ENCODE results near the gene TCF7L2. TPM values are rescaled to one million over a fixed set of nuclear protein-coding genes. Genes with fewer than 3 reads are reported as not detected.
A peak's percentile ranks its signal among the peaks of the same experiment; 100 is the strongest.

The TCF7L2 gene
- total RNA-seq, 1 donor from 2014 or later, result 45.0 TPM

DNA sequence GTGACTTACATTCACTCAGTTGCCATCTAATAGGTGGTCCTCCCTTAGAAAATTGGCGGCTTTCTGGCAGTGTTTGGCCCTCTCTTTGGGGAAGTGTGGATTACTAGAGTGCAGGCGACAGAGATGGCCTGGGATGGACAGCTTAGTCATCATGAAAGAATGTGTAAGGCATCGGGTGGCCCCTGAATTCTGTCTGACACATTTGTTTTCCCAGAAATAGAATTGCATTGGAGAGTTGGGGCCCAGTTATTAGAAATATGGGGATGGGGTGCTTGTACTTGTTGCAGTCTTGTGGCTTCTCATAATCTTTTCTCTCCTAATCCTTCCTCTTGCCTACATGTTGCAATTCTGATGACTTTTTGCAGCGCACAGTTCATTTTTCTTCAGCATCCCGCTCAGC is 13.8 kb downstream of the TCF7L2 start:
- DNase-seq (ENCODE audit: low spot score), result no peak

DNA sequence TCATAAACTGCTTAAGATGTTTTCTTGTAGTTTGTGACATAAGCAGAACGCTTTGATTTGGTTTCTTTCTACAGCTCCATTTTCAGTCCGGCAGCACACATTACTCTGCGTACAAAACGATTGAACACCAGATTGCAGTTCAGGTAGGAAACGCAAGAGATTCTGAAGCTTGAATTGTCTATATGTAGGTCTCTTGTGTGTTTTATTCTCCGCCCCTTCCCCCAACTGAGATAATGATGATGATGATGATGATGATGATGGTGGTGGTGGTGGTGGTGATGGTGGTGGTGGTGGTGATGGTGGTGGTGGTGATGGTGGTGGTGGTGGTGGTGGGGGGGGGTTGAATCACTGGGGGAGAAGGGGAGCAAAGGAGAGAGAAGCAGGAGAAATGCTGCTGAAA is 14.4 kb downstream of the TCF7L2 start:
- DNase-seq (ENCODE audit: low spot score), result no peak

DNA sequence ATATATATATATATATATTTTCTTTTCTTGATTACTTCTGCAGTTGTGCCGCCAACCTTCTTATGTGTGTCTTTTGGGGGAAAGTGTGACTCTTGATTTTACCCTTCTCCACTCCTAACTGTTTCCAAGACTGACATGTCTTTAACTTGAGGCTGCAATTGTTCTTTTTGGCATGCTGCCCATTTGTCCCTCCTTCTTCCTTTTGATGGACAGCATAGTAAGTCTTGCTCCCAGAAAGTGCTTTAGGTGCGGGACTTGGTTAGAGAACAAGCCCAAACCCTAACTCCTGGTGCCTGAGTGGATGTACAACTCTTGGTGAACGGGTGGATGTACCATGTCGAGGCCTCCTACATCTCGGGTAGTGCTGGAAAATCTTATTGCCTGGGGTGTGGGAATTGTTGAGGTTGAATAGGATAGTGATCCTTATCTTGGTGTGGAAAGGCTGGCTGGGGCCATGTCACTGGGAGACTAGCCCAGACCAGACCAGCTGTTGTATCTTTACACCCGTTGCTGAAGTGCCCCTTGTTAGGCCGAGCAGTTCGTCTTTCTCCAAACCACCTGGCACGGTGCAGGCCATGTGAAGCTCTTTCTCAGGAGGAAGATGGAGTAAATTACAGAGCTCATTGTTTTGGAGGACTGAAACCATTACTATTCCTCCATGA is 16.3 kb downstream of the TCF7L2 start:
- DNase-seq (ENCODE audit: low spot score), result no peak

DNA sequence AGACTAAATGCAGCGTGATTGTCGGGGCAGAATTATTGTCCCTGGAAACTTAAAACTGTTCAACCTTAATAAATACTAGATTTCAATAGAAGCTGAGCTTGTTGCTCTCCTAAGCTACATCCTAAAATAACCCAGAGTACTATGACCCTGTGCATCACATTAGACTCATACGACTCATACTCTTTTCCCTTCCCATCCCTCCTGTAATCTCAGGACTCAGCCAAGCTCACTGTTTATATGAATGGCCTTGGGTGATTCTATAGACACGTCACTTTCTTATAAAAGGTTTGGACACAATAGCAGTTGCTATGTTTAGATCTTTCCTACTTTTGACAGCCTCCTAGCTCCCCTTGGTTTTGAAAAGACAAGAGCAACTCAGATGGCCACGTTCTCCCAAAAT is 17.2 kb downstream of the TCF7L2 start:
- DNase-seq (ENCODE audit: low spot score), result no peak

DNA sequence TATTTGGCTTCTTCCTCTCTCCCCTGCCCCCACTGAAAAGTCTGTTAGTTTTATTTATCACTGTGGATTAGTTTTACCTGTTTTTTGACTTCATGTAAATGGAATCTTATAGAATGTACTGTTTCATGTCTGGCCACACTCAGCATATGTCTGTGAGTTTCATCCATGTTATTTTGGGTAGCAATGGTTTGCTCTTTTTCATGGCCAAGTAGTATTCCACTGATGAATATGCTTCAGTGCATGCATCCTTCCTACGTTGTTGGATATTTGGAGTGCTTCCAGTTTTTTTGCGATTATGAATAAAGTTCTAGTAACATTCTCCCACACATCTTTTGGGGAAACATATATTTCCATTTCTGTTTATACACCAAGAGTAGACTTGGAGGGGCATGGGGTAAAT is 19.1 kb downstream of the TCF7L2 start:
- DNase-seq (ENCODE audit: low spot score), result no peak

DNA sequence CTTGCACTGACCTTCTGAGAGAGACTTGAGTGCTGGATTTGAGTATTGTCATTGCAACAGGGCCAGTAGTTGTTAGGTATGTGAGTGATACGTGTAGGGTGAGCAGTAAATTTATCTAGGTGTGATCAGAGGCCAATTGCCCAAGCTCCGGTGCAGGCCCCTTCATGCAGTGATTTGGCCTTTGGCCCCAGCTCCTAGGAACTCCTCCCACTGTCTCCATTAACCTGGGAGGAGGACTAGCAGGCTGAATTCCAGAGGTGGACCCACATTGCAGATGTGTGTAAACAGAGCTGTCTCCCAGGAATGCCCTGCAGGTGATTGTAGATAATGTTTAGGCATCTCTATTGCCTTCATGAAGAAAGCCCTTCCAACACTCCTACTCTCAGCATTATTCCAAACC is 19.5 kb downstream of the TCF7L2 start:
- no peak for DNase-seq (ENCODE audit: low spot score)

DNA sequence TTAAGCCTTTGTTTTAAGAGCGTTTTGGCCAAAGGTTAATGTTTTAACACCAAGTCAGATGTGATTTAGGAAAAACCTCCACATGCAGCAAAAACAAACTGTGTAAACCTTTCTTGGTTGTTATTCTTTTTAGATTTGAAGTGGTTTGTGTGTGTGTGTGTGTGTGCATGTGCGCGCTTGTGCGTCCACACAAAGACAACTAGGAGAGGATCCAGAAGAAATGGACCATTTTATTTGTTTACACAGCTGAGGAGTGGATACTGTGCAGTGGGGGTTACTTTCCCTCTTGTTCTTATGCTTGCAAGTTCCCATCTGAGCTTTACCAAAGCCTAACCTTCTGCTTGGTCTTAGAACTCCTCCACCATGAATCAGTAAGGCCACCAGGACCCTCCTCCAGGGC is 20.0 kb downstream of the TCF7L2 start:
- DNase-seq (ENCODE audit: low spot score), result no peak

DNA sequence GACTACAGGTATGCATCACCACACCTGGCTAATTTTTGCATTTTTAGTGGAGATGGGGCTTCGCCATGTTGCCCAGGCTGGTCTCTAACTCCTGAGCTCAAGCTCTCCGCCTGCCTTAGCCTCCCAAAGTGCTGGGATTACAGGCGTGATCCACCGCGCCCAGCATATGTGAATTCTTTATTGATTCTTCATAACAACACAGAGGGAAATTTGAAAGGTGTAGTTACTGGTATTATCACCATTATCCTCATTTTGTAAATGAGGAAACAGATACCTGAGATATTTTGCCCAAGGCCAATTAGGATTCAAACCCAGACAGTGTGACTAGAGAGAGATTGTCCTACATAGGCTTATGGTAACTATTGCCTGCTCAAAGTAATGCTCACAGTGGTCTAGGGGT is 22.6 kb downstream of the TCF7L2 start:
- no peak for DNase-seq (ENCODE audit: low spot score)

DNA sequence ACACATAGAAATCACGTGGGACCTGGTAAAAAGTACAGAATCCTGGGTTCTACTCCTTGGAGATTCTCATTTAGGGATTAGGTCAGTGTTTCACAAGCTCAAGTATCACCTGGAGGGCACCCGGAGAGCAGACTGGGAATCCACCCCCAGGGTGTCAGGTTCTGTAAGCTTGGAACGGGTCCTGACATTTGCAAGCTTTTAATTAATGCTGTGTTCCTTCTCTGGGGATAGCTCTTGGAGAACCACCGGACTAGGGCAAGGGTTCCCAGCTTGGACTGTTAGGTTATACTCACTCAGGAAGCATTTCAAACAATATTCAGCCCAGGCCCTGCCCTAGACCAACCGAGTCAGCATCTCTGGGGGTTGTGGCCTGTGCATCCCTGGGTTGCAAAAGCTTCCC is 23.0 kb downstream of the TCF7L2 start:
- DNase-seq (ENCODE audit: low spot score), result no peak

DNA sequence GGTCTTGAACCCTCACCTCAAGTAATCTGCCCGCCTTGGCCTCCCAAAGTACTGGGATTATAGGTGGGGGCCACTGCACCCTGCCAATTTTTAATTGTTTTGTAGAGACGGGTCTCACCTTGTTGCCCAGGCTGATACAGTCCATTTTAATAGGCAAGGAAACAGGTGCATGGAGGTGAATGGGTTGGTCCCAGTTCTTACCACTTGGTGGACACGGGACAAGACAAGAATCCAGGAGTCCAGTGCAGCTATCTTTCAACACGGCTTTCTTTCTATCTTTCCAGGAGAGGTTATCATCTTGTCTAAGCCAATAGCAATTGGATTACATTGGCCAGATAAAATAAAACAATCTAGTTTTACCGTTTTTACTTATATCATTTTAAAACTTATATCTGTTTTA is 23.8 kb downstream of the TCF7L2 start:
- DNase-seq (ENCODE audit: low spot score), result no peak

DNA sequence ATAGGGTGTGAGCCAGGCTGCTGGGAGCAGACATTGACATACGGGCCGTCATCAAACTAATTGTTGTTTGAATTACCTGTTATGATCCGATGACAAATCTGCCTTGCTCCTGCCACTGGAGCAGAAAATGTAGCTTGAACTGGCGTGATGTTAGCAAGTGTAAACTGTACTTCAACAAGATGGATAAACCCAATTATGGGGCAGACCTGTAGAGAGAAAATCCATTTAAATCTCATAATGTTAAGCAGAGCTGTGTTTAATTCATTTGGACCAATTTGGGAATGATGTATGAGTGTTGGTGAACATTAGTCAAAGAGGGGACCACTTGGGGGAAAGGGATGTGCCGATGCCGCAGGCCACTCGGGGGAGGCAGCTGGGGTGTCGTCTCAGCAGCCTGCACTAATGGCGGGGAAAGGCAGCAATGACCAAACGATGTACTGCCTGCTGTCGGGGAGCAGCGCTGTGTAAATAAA is 27.4 kb downstream of the TCF7L2 start:
- DNase-seq (ENCODE audit: low spot score), result no peak

DNA sequence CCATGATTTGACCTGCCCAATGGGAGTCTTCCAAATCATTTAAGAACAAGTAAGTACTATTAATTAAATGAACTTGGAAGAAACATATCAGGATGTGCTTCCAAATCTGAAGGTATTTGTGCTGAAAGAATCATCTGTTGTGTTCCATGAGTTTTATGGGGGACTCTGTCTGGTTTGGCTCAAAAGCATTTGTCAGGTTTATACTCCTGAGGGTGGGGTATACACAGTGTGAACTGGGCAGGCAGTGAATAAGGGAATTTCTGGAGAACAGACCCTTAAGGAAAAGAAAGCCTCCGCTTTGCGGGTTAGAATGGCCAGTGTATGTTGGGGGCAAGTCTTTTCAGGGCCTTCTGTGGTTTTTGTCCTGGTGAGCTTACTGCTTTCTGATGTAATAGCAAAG is 29.9 kb downstream of the TCF7L2 start:
- DNase-seq (ENCODE audit: low spot score), result peak; percentile 50

DNA sequence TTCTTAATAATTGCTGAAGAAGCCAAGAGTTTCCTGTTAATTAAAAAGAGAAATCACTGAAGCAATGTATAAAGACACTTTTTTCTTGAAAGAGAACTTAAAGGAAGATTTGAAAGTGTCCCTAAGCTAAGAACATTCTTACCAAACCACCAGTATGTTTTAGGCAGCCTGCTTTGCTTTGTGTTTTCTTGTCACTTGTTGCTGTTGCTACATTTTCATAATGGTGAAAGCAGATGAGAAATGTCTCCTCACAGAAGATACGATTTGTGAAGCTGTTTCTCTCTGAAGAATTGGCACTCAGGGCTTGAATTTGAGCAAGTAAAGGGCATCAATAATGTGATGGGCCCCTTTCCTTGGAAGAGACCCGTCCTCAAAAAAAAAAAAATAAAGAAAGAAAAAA is 30.9 kb downstream of the TCF7L2 start:
- DNase-seq (ENCODE audit: low spot score), result no peak

DNA sequence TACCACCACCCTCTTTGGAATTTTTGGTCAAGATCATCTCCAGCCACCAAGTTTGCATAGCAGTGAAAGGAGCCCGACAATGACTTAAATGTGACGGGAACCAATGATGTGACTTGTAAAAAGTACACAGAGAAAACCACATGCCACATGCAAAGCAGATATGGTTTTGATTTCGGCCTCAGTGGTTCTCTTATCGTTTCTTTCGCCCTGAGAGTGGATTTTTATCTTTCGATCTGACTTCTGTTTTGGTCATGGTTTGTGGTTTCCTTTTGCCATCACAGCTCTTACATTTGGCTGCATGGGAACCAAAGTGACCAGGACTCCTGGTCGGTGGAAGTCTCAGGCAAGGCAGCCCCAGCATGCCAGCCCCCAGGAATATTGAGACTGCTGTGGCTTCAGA is 31.5 kb downstream of the TCF7L2 start:
- no peak for DNase-seq (ENCODE audit: low spot score)

DNA sequence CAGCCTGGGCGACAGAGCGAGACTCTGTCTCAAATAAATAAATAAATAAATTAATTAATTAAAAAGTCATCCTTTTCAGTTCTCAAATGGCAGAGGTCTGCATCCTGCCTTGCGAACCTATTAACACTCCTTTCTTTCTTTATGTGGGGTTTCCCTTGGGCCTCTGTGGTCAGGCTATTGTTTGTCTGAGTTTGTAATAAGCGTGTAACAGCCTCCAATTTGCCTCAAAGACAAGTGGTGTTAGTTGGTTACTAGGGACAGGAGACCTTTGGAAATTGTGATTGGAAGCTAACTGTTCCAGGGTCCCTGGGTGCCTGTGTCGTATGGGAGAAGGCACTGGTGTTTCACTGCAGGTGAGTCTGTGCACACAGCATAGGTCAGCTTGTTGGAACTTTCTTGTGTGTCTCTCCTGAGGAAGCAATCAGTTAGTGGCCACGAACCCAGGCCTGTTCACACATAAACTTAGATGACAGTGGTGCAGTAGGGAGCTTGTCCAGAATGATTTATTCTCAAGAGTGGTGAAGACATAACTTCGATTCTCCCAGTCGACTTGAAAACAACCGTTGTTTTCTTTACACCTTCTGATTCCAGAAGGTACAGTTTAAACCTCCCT is 33.5 kb downstream of the TCF7L2 start:
- no peak for DNase-seq (ENCODE audit: low spot score)

DNA sequence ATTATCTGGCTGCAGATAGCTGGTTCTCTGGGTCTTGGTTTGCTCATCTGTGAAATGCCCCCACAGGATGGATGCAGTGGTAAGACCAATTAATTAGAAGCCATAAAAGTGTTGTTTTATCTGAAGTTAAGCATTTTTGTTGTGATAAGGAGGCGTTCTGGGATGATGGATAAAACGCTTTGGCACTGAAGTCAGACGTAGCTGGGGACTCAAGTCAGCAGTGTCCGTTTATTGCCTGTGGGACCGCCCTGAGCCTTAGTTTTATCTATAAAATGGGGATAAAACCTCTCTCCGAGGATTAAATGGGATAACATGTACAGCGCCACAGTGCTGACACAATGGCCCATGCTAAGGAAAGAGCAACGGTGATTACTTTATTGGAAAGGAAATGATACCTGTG is 34.7 kb downstream of the TCF7L2 start:
- peak; percentile 78 for DNase-seq (ENCODE audit: low spot score)

DNA sequence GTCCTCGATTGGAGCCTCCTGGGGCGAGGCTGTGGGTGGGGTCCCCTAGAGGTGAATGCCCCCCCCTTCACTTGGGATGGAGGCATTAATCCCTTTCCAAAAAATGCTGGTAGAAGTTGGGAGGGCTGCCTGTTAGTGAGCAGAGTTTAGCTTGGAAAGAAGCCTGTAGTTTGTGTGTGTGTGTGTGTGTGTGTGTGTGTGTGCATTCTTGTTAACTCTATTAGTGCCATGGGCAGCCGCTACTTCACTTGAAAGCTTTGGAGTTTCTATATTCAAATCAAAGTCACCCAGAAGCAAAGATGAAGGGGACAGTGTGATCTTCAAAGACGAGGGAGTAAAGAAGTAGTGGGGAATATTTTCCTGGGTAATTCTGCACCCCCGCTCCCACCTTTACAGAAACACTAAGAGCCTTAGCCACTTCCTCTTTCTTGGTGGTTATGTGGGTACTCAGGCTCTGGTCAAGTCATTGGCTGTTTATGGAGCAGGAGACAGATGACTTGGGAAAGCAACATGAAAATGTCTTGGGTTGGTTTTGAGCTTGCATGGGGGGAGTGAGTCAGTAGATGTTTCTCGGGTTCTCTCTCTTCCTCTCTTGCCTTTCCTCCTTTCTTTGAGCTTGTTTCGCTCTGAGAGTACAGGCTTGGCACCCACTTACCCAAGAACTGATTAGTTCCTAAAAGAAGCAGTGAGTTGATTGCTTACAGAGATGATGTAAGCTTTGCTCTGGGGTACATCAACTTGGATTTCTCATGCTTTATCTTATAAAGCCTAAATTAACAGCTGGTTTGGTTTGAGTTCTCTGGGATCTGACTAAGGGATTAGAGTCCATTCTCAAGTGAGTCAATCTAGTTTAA is 35.9 kb downstream of the TCF7L2 start:
- peak; percentile 83 for DNase-seq (ENCODE audit: low spot score)

DNA sequence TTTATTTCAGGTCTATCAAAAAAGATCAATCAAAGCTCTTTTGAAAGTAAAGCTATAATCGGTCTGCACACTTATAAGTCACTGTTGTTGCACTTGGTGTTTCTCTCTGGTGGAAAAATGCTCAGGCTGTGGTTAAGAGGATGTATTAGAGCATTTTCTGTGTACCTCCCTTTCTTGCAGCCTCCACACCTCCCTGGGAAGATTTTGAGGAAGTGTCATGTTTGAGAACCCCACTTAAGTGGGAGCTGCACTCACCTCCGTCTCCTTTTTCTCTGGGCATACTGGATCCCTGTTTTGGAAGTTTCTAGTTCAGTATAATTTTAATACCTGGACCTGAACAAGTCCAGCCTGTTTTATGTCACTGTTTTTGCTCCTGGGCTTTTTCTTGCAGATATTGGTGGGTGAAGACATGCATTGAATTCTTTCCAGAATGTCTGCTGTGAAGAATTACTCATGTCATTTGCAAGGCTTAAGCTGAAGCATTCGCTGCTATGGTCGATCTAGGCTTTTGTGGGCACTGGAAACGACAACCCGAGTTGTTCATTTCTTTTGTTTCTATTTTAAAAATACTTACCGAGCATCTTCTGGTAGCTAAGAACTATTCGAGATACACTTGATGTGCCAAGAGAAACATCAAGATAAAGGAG is 36.6 kb downstream of the TCF7L2 start:
- DNase-seq (ENCODE audit: low spot score), result peak; percentile 87

DNA sequence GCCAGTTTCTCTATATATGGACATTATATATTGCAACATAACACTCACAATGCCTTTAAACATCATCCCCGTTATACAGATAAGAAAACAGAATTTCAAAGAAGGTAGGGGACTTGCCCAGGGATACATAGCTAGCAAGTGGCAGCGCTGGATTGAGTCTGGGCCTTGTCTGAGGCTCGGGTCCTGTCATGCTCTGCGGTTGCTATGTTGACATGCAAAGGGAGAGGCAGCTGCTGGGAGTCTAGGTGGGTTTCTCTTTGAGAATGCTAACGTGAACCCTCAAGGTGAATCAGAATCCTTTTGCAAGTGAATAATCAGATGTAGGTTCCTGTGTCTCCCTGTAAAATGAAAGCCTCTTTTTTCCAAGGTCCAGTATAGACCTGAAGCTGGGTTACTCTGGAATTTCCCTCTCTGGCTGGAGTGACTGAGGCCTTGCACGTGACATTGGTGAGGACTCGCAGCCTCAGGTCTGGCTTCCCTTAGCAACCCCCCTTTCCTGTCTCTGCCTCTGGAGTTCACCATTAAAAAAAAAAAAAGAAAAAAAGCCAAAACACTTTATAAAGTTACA is 38.9 kb downstream of the TCF7L2 start:
- DNase-seq (ENCODE audit: low spot score), result no peak

DNA sequence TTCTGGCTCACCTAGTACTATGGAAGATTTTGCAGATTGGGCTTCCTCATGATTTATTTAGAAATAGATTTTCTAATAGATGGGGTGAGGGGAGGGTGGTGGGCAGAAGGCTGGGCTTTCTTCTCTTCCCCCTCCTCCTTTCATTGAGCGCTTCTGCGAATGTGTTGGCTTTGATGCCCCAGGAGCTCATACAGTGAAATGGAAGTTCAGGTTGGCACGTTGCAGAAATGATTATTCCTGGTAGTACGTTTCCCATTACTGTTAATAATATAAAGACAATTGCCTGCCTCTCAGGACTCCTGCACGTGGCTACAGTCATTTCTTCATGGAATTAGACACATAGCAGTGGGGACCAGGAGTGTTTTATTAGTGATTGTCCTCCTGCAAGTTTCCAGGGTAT is 39.8 kb downstream of the TCF7L2 start:
- DNase-seq (ENCODE audit: low spot score), result no peak

DNA sequence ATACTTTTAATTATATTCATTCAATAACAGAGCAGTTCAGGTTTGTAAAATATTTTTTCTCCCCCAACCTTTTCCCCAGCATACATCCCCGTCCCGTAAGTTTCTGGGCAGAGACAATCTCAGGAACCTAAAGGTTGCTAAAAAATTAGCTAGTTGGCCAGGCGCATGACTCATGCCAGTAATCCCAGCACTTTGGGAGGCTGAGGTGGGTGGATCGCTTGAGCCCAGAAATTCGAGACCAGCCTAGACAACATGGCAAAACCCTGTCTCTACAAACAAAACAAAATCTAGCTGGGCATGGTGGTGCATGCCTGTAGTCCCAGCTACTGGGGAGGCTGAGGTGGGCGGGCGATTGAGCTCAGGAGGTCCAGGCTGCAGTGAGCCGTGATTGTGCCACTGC is 40.2 kb downstream of the TCF7L2 start:
- DNase-seq (ENCODE audit: low spot score), result peak; percentile 34

Data from umbilical cord (tissue), 2 donors.